Measurements from ENCODE around the gene MTARC2.

DNA sequence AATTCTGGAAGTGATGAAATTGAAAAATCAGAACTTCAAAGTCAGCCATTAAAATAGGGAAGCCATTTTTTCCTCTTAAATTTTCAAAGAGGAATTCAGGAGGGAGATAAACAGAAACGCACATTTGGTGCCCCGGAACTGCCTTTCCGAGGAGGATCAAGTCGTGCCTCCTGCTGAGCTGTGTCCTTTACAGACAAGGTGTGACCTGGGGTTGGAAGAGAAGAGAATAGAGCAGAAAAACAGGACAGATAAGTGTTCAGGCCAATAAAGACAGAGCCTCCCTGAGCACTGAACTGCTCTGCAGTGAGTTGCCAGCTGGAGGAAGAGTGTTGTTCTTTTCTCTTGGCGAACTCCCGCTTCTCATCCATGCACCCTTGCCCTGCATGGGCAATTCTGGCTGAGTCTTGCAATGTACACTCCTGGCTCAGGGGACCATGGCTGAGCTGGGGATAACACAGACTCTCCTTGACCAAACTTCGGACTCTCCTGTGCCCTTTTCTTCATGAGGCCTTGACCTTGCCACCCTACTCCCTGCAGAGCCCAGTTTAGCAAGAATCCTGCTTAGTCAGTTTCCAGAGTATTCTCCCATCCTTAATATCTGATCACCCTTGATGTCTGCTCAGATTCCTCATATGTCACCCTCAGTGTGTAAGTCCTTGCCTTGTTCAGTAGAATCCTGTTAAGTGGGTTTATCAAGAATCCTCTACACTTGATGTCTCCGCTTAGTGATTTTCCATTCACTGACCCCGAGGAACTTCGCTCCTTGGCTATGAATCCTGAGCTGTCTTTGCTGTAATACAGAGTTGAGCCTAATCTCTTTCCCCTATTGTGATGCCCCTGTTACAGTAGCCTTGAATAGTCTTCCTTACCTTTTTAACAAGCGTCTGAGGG, 37.3 kb downstream of the MTARC2 start:
- TF ChIP-seq, protein P1, sequence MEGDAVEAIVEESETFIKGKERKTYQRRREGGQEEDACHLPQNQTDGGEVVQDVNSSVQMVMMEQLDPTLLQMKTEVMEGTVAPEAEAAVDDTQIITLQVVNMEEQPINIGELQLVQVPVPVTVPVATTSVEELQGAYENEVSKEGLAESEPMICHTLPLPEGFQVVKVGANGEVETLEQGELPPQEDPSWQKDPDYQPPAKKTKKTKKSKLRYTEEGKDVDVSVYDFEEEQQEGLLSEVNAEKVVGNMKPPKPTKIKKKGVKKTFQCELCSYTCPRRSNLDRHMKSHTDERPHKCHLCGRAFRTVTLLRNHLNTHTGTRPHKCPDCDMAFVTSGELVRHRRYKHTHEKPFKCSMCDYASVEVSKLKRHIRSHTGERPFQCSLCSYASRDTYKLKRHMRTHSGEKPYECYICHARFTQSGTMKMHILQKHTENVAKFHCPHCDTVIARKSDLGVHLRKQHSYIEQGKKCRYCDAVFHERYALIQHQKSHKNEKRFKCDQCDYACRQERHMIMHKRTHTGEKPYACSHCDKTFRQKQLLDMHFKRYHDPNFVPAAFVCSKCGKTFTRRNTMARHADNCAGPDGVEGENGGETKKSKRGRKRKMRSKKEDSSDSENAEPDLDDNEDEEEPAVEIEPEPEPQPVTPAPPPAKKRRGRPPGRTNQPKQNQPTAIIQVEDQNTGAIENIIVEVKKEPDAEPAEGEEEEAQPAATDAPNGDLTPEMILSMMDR (IDR thresholded peaks at IDR 0.05): no peak
- TF ChIP-seq ZFX (IDR thresholded peaks at IDR 0.05; ENCODE audit: borderline replicate concordance): no peak

All from 22Rv1 (cell line).